GM12864 (cell line): ENCODE data around the gene ARHGAP29.

ENCODE experiments used
- DNase-seq: peaks from one replicate; pipeline ENCODE4 v3.0.0-alpha.2; 2011; ENCODE audit warnings: low read depth
- H3K4me3 ChIP-seq: 2 replicates; pipeline ENCODE4 v1.5.1; 2011; ENCODE audit warnings: mild to moderate bottlenecking, low read depth, low read length, control low read depth
- CTCF ChIP-seq: IDR thresholded peaks from 2 replicates; pipeline ENCODE4 v1.5.1; 2011; ENCODE audit warnings: low read depth, mild to moderate bottlenecking, moderate library complexity, low read length, control low read depth, inconsistent platforms; ENCODE audit errors: missing control alignments

ARHGAP29 gene

GRCh38 chr1:94143809-94144176 lies 93.6 kb downstream of the ARHGAP29 start:
- no peak overlapping the region for H3K4me3 ChIP-seq
- no peak for TF ChIP-seq CTCF
- DNase-seq: no peak

GRCh38 chr1:94143173-94143808 lies 94.1 kb downstream of the ARHGAP29 start:
- no peak for TF ChIP-seq CTCF
- no peak for DNase-seq
- no peak overlapping the region for H3K4me3 ChIP-seq

DNA sequence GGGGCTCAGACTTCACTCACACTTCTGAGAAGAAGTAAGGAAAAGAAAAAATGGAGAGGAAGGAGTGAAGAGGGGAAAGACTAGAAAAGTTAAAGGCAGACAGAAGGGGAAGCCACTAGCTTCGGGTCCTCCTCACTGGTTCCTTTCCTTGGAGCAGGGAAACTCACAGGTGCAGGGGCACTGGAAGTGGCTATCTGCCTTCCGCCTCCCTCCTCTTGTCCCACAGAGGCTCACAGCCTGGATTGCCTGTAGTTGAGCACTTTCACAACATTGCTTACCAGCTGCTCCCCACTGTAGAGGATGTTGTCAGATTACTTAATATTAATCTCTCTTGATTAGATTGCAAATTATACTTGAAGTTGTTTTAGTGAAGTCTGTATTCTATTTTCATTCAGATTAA lies 94.8 kb downstream of the ARHGAP29 start:
- no peak for TF ChIP-seq CTCF
- H3K4me3 ChIP-seq: no peak overlapping the region
- DNase-seq: no peak

DNA sequence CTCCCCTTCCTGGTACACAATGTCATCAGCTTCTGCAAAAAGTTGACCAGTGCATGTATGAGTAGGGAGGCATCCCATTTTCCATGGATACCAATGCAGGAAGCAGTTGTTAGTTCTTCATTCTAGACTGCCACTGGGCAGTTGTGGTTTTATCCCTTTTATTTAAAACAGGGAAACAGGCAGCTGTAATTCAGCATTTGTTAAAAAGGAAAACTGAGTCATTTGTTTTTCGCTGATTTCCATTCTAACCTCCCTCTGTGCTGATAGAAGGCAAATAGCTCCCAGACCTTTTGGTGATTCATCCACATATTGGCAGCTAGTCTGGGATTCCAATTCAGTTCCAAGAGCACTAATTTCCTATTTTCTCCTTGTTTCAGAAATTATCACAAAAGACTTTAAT lies 95.4 kb downstream of the ARHGAP29 start:
- TF ChIP-seq CTCF: no peak
- no peak for DNase-seq
- H3K4me3 ChIP-seq: no peak overlapping the region

DNA sequence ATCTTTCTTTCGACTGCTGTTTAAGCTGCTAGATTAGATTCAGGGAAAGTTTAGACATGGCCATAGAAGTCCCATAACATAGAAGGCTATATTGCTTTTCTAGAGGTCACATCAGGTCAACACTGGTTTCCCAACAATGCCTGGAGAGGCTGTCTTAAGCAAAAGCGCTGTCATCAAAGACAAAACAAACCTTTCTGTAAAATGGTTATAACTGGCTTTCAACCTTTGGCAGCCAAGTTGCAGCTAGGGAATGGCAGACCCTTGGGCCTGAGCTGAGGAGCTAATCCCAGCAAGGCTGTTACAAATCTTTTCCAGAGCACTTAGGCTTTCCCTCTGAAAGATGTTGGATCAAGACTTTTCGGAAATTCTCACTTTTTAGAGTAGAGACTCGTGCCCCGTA lies 105.3 kb downstream of the ARHGAP29 start:
- DNase-seq: no peak
- no peak overlapping the region for H3K4me3 ChIP-seq
- no peak for TF ChIP-seq CTCF

DNA sequence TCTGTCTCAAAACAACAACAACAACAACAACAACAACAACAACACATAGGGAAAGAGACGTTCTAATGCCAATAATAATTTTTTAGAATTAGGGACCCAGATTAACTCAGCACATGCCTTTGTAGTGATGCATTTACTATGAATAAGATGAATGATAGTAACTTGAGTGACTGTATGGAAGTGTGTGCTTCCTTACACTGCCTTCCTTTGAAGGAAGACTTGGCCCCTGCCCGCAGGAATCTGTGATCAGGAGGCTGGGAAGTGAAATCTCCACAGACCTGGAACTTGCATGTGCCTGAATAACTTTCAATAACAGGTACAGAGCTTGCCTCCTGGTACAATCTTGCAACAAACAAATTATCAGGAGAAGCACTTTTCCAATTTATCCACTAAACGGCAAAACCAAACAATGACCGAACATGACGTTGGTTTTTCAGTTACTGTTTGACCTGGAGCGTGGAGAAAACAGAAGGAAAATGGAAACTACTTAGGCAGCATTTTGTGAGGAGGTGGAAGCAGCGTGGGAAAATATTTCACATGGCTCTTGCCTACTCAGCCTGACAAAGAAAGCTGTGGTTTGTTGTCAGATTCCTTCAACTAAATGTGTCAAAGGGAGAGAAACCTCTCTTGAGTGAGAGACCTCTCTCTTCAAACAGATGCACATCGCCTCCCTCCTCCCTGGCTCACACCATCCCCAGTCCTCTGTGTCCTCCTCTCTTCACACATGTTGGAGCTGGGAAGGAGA lies 106.4 kb downstream of the ARHGAP29 start:
- TF ChIP-seq CTCF: no peak
- DNase-seq: no peak
- H3K4me3 ChIP-seq: no peak overlapping the region

- DNase-seq: no peak
- no peak for TF ChIP-seq CTCF
- no peak overlapping the region for H3K4me3 ChIP-seq
These were observed 110.7 kb downstream of the ARHGAP29 start for GRCh38 chr1:94126651-94127050.
